HepG2 (cell line): ENCODE measurements around the gene ALPK3. TPM values are rescaled to one million over a fixed set of nuclear protein-coding genes. Genes with fewer than 3 reads are reported as not detected.
A peak's percentile ranks its signal among the peaks of the same experiment; 100 is the strongest.

ENCODE experiments used
- FIP1L1 ChIP-seq: fragments of 200-400 bp; formaldehyde crosslinking; IDR thresholded peaks from 2 replicates; pipeline ENCODE4 v1.6.1; 2018; ENCODE audit warnings: low read depth, mild to moderate bottlenecking, low read length, moderate library complexity, borderline replicate concordance; ENCODE audit not compliant: insufficient read depth
- GMEB1 ChIP-seq: sonication (generic); formaldehyde crosslinking; IDR thresholded peaks from 2 replicates; pipeline ENCODE4 v1.5.1; 2020; ENCODE audit warnings: missing genetic modification reagents, mild to moderate bottlenecking, borderline replicate concordance
- MEF2D ChIP-seq: sonication (generic); formaldehyde crosslinking; IDR thresholded peaks from 2 replicates; pipeline ENCODE4 v1.5.1; 2020; ENCODE audit warnings: mild to moderate bottlenecking, missing genetic modification reagents
- PHF5A ChIP-seq: IDR thresholded peaks from one replicate; pipeline ENCODE4 v1.6.1; 2018; ENCODE audit warnings: low read depth, missing genetic modification reagents; ENCODE audit not compliant: unreplicated experiment
- SOX5 ChIP-seq: IDR thresholded peaks from 2 replicates; pipeline ENCODE4 v1.6.1; 2016; ENCODE audit warnings: borderline replicate concordance
- SOX6 ChIP-seq, 2 experiments: fragments of 450-650 bp in 1 of 2; sonication (generic) in 1 of 2; formaldehyde crosslinking in 1 of 2; IDR thresholded peaks; 2 replicates each; pipeline versions ENCODE4 v1.4.0 to v1.6.1; 2017 to 2020; ENCODE audit warnings: antibody characterized with exemption in 1 of 2, mild to moderate bottlenecking in 1 of 2, missing genetic modification reagents in 1 of 2
- ZBTB40 ChIP-seq, 2 experiments: fragments of 450-650 bp in 1 of 2; sonication (generic) in 1 of 2; formaldehyde crosslinking in 1 of 2; IDR thresholded peaks; 2 replicates each; pipeline versions ENCODE4 v1.6.1 to v1.8.0; 2016 to 2022; ENCODE audit warnings: antibody characterized with exemption in 1 of 2, mild to moderate bottlenecking in 1 of 2, missing genetic modification reagents in 1 of 2
- ZHX2 ChIP-seq, 2 experiments: sonication (generic) in 1 of 2; formaldehyde crosslinking in 1 of 2; IDR thresholded peaks; 2 replicates each; pipeline versions ENCODE4 v1.6.1 to v1.9.0; 2014 to 2022; ENCODE audit warnings: antibody characterized with exemption in 1 of 2, borderline replicate concordance in 1 of 2, inconsistent platforms in 1 of 2, low read depth in 1 of 2, missing genetic modification reagents in 1 of 2
- ZNF788 ChIP-seq: sonication (generic); formaldehyde crosslinking; IDR thresholded peaks from 2 replicates; pipeline ENCODE4 v1.5.0; 2020; ENCODE audit warnings: mild to moderate bottlenecking, missing genetic modification reagents, borderline replicate concordance
- polyA plus RNA-seq, 8 experiments: library from polyadenylated mRNA; depleted of rRNA in 3 of 8; stranded (reverse) in 7 of 8; unstranded in 1 of 8; fragments of >200 nt; fragmentation: Illumina TruSeq in 4 of 8; extraction: Trizol in 4 of 8; gene quantifications; 2 replicates each; pipeline versions ENCODE4 v1.2.1 to v1.2.3, GENCODE V29; 2011 to 2016; ENCODE audit warnings: low read depth in 4 of 8, missing spikeins in 1 of 8, mixed read lengths in 1 of 8; ENCODE audit not compliant: insufficient read depth in 1 of 8
- total RNA-seq, 5 experiments: library from RNA; depleted of rRNA; stranded (reverse); fragments of >200 nt; fragmentation: Illumina TruSeq; extraction: Trizol; gene quantifications; 2 replicates each; pipeline ENCODE4 v1.2.3, GENCODE V29; 2016; ENCODE audit warnings: low read depth in 1 of 5

ALPK3 gene
- total and polyA plus RNA-seq, 2 of the 13 experiments (the other 11 are each of a cell fraction or from before 2014, with no cell fraction given), result 0.04 to 0.42 TPM

GRCh38 chr15:84886211-84886983 lies 69.2 kb downstream of the ALPK3 start (continued):
- TF ChIP-seq ZBTB40 (IDR thresholded peaks at IDR 0.05), result no peak
- TF ChIP-seq ZBTB40 (CRISPR knock-in tag; IDR thresholded peaks at IDR 0.05), result peak; percentile 57; the same call in 1 of the 2 replicates
- peak; percentile 42 for TF ChIP-seq PHF5A (CRISPR knock-in tag)
- no peak for TF ChIP-seq SOX6 (IDR thresholded peaks at IDR 0.05)
- no peak for TF ChIP-seq SOX6 (CRISPR knock-in tag; IDR thresholded peaks at IDR 0.05)
- peak; percentile 84 for TF ChIP-seq MEF2D (CRISPR knock-in tag)
- TF ChIP-seq FIP1L1, result no peak
- TF ChIP-seq ZHX2 (IDR thresholded peaks at IDR 0.05; ENCODE audit: low read depth), result no peak
- no peak for TF ChIP-seq ZHX2 (CRISPR knock-in tag; IDR thresholded peaks at IDR 0.05; ENCODE audit: borderline replicate concordance)
- TF ChIP-seq ZNF788 (CRISPR knock-in tag), result peak; percentile 48; the same call in 1 of the 2 replicates
- peak; percentile 59 for TF ChIP-seq GMEB1 (CRISPR knock-in tag)
- 0 out of 2 replicates have a peak, but pooled peaks have one; percentile 22 for TF ChIP-seq SOX5
